HG03378 (cell line): ENCODE measurements around the gene CFC1B.
"Not testable (repeated sequence)": the region's sequence is repeated elsewhere in the genome, so short reads cannot be mapped to it uniquely, and the experiment has no call there.

ENCODE experiments used
- ATAC-seq: cut with Tn5 transposase; IDR thresholded peaks from one replicate; pipeline ENCODE4 v1.9.1; 2021; ENCODE audit warnings: mild to moderate bottlenecking, moderate library complexity; ENCODE audit not compliant: unreplicated experiment

Gene CFC1B

DNA sequence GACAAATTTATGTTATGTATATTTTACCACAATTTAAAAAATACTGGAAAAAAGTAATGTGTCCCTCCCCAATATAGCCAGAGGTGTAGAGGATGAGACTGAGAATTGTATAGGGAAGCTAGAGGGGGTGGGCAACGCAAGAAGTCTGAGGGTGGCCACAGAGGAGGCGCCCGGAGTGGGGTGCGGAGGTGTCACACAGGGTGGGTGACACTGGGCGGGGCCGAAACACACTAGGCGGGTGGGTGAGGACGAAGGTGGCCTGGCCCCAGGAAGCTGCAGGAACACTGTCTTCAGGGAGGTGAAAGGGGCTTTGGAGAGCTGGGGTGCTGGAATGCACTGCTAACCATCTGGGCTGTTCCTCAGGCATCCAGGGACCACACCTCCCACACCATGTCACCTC lies 35.4 kb downstream of the CFC1B start:
- ATAC-seq: not testable (repeated sequence)

DNA sequence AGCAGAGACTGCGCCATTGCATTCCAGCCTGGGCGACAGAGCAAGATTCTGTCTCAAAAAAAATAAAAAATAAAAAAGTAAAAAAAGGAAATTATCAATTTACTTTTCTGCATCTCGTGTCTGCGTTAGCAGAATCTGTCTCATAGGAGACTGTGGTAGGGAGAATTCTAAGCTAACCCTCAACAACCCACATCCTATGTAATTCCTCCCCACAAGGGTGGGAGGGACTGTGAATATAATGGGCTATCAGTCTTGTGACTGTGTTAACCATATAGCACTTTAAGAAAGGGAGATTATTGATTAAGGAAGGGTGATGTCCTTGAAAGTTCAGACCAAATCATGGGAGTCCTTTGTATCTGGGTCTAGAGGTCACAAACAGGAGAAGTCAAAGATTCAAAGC lies 45.1 kb downstream of the CFC1B start:
- not testable (repeated sequence) for ATAC-seq

- ATAC-seq: not testable (repeated sequence)
Measured at GRCh38 chr2:130571929-130572328, 50.9 kb downstream of the CFC1B start.

DNA sequence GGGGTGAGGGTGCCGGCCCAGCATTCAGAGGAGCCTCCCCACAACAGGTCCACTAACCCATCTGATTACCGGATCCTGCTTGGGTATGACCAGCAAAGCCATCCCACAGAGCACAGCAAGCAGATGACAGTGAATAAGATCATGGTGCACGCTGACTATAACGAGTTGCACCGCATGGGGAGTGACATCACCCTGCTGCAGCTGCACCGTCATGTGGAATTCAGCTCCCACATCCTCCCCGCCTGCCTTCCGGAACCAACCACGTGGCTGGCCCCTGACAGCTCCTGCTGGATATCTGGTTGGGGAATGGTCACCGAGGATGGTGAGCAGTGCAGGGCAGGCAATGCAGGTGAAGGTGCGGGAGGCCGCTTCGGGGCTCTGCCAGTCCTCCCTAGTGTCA lies 53.2 kb downstream of the CFC1B start:
- ATAC-seq: not testable (repeated sequence)

- not testable (repeated sequence) for ATAC-seq
Measured at GRCh38 chr2:130576209-130576784, 55.3 kb downstream of the CFC1B start.

DNA sequence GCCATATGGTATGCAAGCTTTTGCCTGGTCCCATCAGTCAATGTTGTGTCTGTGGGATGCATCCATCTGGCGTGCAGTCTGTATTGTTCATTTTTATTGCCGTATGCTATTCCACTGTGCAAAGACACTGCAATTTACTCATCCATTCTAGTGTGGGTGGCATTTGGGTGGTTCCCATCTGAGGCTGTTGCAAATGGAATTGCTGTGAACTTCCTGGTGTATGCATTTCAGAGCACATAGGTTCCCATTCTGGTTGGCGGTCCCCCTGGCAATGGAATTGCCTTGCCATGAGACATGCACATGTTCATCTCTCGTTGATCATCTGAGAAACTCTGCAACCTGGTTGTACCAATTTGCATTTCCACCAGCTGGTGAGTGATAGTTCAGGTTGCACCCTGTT lies 56.5 kb downstream of the CFC1B start:
- not testable (repeated sequence) for ATAC-seq
